Measurements from ENCODE around the gene FOXF1. TPM values are rescaled to one million over a fixed set of nuclear protein-coding genes. Genes with fewer than 3 reads are reported as not detected.

Gene FOXF1
- total and polyA plus RNA-seq, 7 experiments from 2014 or later, result not detected

DNA sequence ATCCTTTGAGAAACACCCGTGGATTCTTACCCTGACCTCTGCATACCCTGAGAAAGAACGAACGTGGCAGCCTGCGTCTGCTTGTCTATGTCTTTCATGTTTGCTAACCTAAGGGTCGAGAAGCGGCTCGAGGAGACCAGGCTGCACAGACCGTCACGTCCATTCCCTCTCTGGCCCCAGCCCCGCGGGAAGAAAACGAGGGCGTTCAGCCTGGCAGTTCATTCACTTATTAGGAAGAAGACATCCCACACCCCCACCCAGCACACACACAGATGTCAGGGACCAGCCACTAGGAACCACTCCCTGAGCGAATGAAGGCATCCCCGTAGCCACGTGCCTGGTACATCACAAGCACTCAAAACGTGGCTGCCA is 45.4 kb downstream of the FOXF1 start:
- H3K4me1 ChIP-seq (ENCODE audit: control insufficient read depth in 2 of 2, insufficient read depth in 2 of 2, low read length in 2 of 2), result peaks cover 0 to 5% of the 10 kb centered on the region in 2 donors
- H3K4me3 ChIP-seq (ENCODE audit: low read length), result peak overlapping the region; percentile 96
- no peaks in the 10 kb centered on the region for H3K9me3 ChIP-seq (ENCODE audit: control insufficient read depth in 2 of 3, low read length in 3 of 3)
- ChIA-PET CTCF (interaction anchor here (1.3 kb wide), 1 partner anchor 9 kb away, joined by 3 read pairs; no protein-coding TSS in a partner anchor), POLR2A (interaction anchor here (0.9 kb wide), 1 partner anchor 9 kb away, joined by 4 read pairs; no protein-coding TSS in a partner anchor)
- H3K9me3 Mint-ChIP-seq, result peaks cover 0 to 5% (median 0%) of the 10 kb centered on the region in 11 donors
- peak overlapping the region; percentile 92 to 98 (median 97) for H3K27ac Mint-ChIP-seq
- intact Hi-C loops (cut with micrococcal nuclease), result loop anchor here in 1 of 2 donors (1.0 to 2.0 kb wide), 2 partner anchors 8 to 833 kb away; no protein-coding TSS in a partner anchor
- DNase-seq (no peak), ATAC-seq (no peak)
- H3K36me3 Mint-ChIP-seq, result peaks cover 0 to 15% (median 5%) of the 10 kb centered on the region in 5 donors
- H3K27ac ChIP-seq (ENCODE audit: low read depth, low read length), result peak overlapping the region; percentile 96
- peak overlapping the region; percentile 79 to 96 (median 94) for H3K4me3 Mint-ChIP-seq
- peaks cover 8 to 36% (median 35%) of the 10 kb centered on the region in 7 donors for H3K4me1 Mint-ChIP-seq
- H3K36me3 ChIP-seq (ENCODE audit: control insufficient read depth in 2 of 3, insufficient read depth in 3 of 3, low read length in 3 of 3), result peaks cover 0 to 6% (median 0%) of the 10 kb centered on the region in 3 experiments
- no peaks in the 10 kb centered on the region for H3K27me3 ChIP-seq (ENCODE audit: control insufficient read depth in 2 of 2, insufficient read depth in 2 of 2, low read length in 2 of 2)
- peaks cover 0 to 12% (median 7%) of the 10 kb centered on the region in 5 donors for H3K27me3 Mint-ChIP-seq

DNA sequence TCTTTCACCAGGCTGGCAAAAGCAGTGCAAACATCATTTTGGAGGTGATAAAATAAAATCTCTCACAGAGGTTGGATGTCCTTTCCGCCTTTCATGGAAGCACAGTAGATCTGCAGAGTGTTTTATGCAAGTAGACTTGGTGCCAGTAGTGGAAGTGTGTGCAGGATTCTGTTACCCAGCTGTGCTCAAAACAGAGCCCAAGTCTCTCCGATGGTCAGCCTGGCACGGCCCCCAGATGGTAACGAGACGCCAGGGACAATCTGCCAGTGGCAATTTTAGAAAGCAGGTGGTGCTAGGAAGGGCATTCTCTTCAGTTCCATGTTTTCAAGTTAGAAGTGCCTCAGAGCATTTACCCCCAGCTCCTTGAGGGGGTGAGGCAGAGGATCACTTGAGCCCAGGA is 46.2 kb downstream of the FOXF1 start:
- ChIA-PET CTCF (interaction anchor here (0.6 kb wide), 2 partner anchors 38 to 565 kb away, joined by 3 read pairs; no protein-coding TSS in a partner anchor), POLR2A (interaction anchor here (1.4 kb wide), 1 partner anchor 48 kb away, joined by 3 read pairs; no protein-coding TSS in a partner anchor)
- DNase-seq (no peak), ATAC-seq (no peak)
- peaks cover 0 to 5% (median 0%) of the 10 kb centered on the region in 11 donors for H3K9me3 Mint-ChIP-seq
- H3K4me3 Mint-ChIP-seq, result peak overlapping the region in 6 of 10 donors; percentile 91 to 96 (median 94)
- peaks cover 0 to 15% (median 7%) of the 10 kb centered on the region in 5 donors for H3K27me3 Mint-ChIP-seq
- Histone ChIP-seq H3K9me3 (ENCODE audit: control insufficient read depth in 2 of 3, low read length in 3 of 3) (no peaks in the 10 kb centered on the region), H3K36me3 (ENCODE audit: control insufficient read depth in 2 of 3, insufficient read depth in 3 of 3, low read length in 3 of 3) (peaks cover 0 to 5% (median 0%) of the 10 kb centered on the region in 3 experiments), H3K27ac (ENCODE audit: low read depth, low read length) (no peak overlapping the region), H3K27me3 (ENCODE audit: control insufficient read depth in 2 of 2, insufficient read depth in 2 of 2, low read length in 2 of 2) (no peaks in the 10 kb centered on the region), H3K4me3 (ENCODE audit: low read length) (no peak overlapping the region), H3K4me1 (ENCODE audit: control insufficient read depth in 2 of 2, insufficient read depth in 2 of 2, low read length in 2 of 2) (peaks cover 0 to 5% of the 10 kb centered on the region in 2 donors)
- intact Hi-C loops (cut with micrococcal nuclease), result no loop called here
- H3K4me1 Mint-ChIP-seq, result peaks cover 8 to 36% (median 32%) of the 10 kb centered on the region in 7 donors
- peaks cover 0 to 12% (median 5%) of the 10 kb centered on the region in 5 donors for H3K36me3 Mint-ChIP-seq
- H3K27ac Mint-ChIP-seq, result peak overlapping the region in 1 of 9 donors; percentile 98

DNA sequence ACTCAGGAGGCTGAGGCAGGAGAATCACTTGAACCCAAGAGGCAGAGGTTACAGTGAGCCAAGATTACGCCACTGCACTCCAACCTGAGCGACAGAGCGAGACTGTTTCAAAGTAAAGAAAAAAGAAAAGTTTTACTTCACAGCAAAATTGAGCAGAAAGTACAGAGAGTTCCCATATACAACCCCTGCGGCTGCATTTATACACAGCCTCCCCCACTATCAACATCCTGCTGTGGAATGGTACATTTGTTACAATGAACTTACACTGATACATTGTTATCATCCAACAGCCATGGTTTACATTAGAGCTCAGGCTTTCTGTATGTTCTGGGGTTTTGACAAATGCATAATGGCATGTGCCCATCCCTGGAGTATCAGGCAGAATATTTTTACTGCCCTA is 47.3 kb downstream of the FOXF1 start:
- H3K27me3 ChIP-seq (ENCODE audit: control insufficient read depth in 2 of 2, insufficient read depth in 2 of 2, low read length in 2 of 2), result no peaks in the 10 kb centered on the region
- Mint-ChIP-seq H3K36me3 (peaks cover 0 to 10% (median 2%) of the 10 kb centered on the region in 5 donors), H3K27me3 (peaks cover 7 to 21% (median 12%) of the 10 kb centered on the region in 5 donors), H3K27ac (peak overlapping the region in 1 of 9 donors; percentile 7), H3K4me1 (peaks cover 7 to 31% (median 22%) of the 10 kb centered on the region in 7 donors), H3K4me3 (no peak overlapping the region), H3K9me3 (peaks cover 0 to 5% (median 0%) of the 10 kb centered on the region in 11 donors)
- no peak for DNase-seq
- H3K36me3 ChIP-seq (ENCODE audit: control insufficient read depth in 2 of 3, insufficient read depth in 3 of 3, low read length in 3 of 3), result peaks cover 0 to 5% (median 0%) of the 10 kb centered on the region in 3 experiments
- ATAC-seq, result no peak
- POLR2A ChIA-PET, result interaction anchor here (1.4 kb wide), 1 partner anchor 47 kb away, joined by 3 read pairs; no protein-coding TSS in a partner anchor
- intact Hi-C loops (cut with micrococcal nuclease), result no loop called here
- H3K27ac ChIP-seq (ENCODE audit: low read depth, low read length), result no peak overlapping the region
- CTCF ChIA-PET, result no interaction called here
- peaks cover 0 to 5% of the 10 kb centered on the region in 2 donors for H3K4me1 ChIP-seq (ENCODE audit: control insufficient read depth in 2 of 2, insufficient read depth in 2 of 2, low read length in 2 of 2)
- H3K4me3 ChIP-seq (ENCODE audit: low read length), result no peak overlapping the region
- no peaks in the 10 kb centered on the region for H3K9me3 ChIP-seq (ENCODE audit: control insufficient read depth in 2 of 3, low read length in 3 of 3)

DNA sequence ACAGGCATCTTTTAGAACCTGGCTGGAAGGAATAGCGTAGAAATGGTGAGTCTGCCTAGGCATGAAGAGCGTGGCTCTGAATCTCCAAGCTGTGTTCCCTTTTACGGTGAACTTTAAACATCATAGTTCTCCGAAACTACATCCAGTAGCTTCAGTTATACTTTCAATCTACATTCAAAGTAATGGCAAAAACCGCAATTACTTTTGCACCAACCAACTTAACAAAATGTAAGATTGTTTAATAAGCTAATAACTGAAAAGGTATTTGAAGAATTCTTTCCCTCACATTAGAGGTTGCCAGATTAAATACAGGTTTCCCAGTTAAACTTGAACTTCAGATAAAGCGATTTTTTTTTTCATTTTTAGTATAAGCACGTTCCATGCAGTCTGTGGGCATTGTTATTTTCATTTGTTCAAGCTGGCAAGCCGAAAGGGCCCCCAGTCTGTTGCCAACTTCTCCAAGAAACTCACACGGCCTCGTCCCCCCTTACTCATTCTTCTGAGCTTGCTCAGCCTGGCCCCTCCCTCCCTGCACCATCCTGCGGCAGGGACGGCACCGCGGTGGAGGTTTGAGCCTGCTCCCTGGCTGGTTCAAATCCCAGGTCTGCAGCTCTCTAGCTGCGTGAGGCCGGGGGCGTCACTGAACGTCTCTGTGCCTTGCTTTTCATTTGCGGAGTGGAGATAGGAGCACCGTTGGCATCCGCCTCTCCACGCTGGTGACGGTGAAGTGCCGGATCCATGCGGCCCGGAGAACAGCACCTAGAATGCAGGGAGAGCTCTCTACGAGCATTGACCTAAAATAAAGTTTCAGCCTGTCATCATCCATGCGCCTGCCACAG is 48.2 kb downstream of the FOXF1 start:
- H3K36me3 Mint-ChIP-seq, result peaks cover 0 to 7% (median 0%) of the 10 kb centered on the region in 5 donors
- H3K4me1 Mint-ChIP-seq, result peaks cover 6 to 29% (median 21%) of the 10 kb centered on the region in 7 donors
- peaks cover 0 to 5% (median 0%) of the 10 kb centered on the region in 11 donors for H3K9me3 Mint-ChIP-seq
- Histone ChIP-seq H3K4me3 (ENCODE audit: low read length) (no peak overlapping the region), H3K27me3 (ENCODE audit: control insufficient read depth in 2 of 2, insufficient read depth in 2 of 2, low read length in 2 of 2) (peaks cover 0 to 3% of the 10 kb centered on the region in 2 donors), H3K4me1 (ENCODE audit: control insufficient read depth in 2 of 2, insufficient read depth in 2 of 2, low read length in 2 of 2) (peaks cover 0 to 5% of the 10 kb centered on the region in 2 donors), H3K9me3 (ENCODE audit: control insufficient read depth in 2 of 3, low read length in 3 of 3) (no peaks in the 10 kb centered on the region), H3K36me3 (ENCODE audit: control insufficient read depth in 2 of 3, insufficient read depth in 3 of 3, low read length in 3 of 3) (peaks cover 0 to 5% (median 0%) of the 10 kb centered on the region in 3 experiments), H3K27ac (ENCODE audit: low read depth, low read length) (no peak overlapping the region)
- DNase-seq (no peak), ATAC-seq (no peak)
- CTCF ChIA-PET, result interaction anchor here (0.6 kb wide), 1 partner anchor 49 kb away, joined by 3 read pairs; no protein-coding TSS in a partner anchor
- no peak overlapping the region for H3K27ac Mint-ChIP-seq
- H3K27me3 Mint-ChIP-seq, result peaks cover 9 to 23% (median 17%) of the 10 kb centered on the region in 5 donors
- POLR2A ChIA-PET, result interaction anchor here (0.7 kb wide), 2 partner anchors 123 to 1078 kb away, joined by 3 read pairs; no protein-coding TSS in a partner anchor
- no peak overlapping the region for H3K4me3 Mint-ChIP-seq
- intact Hi-C loops (cut with micrococcal nuclease), result no loop called here

DNA sequence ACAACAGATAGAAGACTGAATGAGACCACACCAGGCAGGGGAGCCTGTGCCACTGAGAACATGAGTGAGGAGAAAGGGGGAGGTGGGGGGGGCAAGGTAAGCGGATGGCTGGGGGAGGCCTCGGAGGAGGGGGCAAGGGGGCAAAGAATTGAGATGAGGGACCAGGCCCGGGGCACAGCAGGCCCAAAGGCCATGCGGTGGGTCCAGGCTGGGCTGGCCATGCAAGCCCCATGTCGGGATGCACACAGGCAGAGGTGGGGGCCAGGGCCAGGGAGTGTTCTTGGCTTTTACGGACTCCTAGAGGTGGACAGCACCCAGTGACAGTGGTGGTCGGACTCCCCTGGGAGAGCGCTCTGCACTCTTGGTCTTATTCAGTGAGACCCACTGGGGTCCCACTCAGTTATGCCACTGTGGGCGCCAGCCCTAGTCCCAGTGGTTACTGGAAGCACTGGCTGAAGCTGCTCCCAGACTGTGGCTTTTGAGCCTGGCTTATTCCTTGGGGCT is 49.5 kb downstream of the FOXF1 start:
- Mint-ChIP-seq H3K4me1 (peaks cover 8 to 27% (median 21%) of the 10 kb centered on the region in 7 donors), H3K4me3 (no peak overlapping the region), H3K27me3 (peaks cover 22 to 34% (median 30%) of the 10 kb centered on the region in 5 donors), H3K27ac (no peak overlapping the region), H3K36me3 (no peaks in the 10 kb centered on the region), H3K9me3 (peaks cover 0 to 5% (median 0%) of the 10 kb centered on the region in 11 donors)
- DNase-seq (no peak), ATAC-seq (no peak)
- Histone ChIP-seq H3K27ac (ENCODE audit: low read depth, low read length) (no peak overlapping the region), H3K36me3 (ENCODE audit: control insufficient read depth in 2 of 3, insufficient read depth in 3 of 3, low read length in 3 of 3) (peaks cover 0 to 2% (median 0%) of the 10 kb centered on the region in 3 experiments), H3K4me1 (ENCODE audit: control insufficient read depth in 2 of 2, insufficient read depth in 2 of 2, low read length in 2 of 2) (peaks cover 5 to 8% of the 10 kb centered on the region in 2 donors), H3K4me3 (ENCODE audit: low read length) (no peak overlapping the region), H3K27me3 (ENCODE audit: control insufficient read depth in 2 of 2, insufficient read depth in 2 of 2, low read length in 2 of 2) (peaks cover 6 to 13% of the 10 kb centered on the region in 2 donors), H3K9me3 (ENCODE audit: control insufficient read depth in 2 of 3, low read length in 3 of 3) (no peaks in the 10 kb centered on the region)
- intact Hi-C loops (cut with micrococcal nuclease), result loop anchor here (5.0 to 10.0 kb wide), 6 partner anchors 38 to 1205 kb away; partner anchors contain the start of genes FBXO31 (in 1 of the 2) and KLHDC4 (in 1 of the 2)
- CTCF ChIA-PET, result no interaction called here
- POLR2A ChIA-PET, result no interaction called here

DNA sequence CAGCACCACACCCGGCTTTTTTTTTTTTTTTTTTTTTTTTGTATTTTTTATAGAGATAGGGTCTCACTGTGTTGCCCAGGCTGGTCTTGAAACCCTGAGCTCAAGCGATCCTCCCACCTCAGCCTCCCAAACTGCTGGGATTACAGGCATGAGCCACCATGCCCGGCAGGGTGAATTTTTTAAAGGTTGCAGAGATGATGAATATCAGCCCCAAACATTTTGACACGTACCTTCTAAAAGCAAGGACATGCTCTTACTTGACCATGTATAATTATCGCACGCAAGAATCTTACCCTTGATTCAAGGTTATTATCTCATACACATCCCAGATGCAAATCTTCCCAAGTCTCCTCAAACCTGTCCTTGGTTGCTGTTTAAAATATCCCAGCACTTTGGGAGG is 52.0 kb downstream of the FOXF1 start:
- H3K4me3 ChIP-seq (ENCODE audit: low read length), result no peak overlapping the region
- ChIA-PET CTCF (interaction anchor here (1.4 kb wide), 1 partner anchor 1074 kb away, joined by 3 read pairs; no protein-coding TSS in a partner anchor), POLR2A (interaction anchor here (0.7 kb wide), 1 partner anchor 36 kb away, joined by 3 read pairs; no protein-coding TSS in a partner anchor)
- H3K27ac Mint-ChIP-seq, result no peak overlapping the region
- peaks cover 36 to 47% (median 41%) of the 10 kb centered on the region in 5 donors for H3K27me3 Mint-ChIP-seq
- H3K9me3 Mint-ChIP-seq, result no peaks in the 10 kb centered on the region
- peak overlapping the region in 1 of 10 donors; percentile 26 for H3K4me3 Mint-ChIP-seq
- H3K36me3 Mint-ChIP-seq, result no peaks in the 10 kb centered on the region
- intact Hi-C loops (cut with micrococcal nuclease), result loop anchor here (2.0 to 10.0 kb wide), 7 partner anchors 40 to 1202 kb away; partner anchors contain the start of genes FBXO31 (in 1 of the 2) and KLHDC4 (in 1 of the 2)
- H3K4me1 ChIP-seq (ENCODE audit: control insufficient read depth in 2 of 2, insufficient read depth in 2 of 2, low read length in 2 of 2), result peaks cover 8 to 12% of the 10 kb centered on the region in 2 donors
- no peaks in the 10 kb centered on the region for H3K9me3 ChIP-seq (ENCODE audit: control insufficient read depth in 2 of 3, low read length in 3 of 3)
- peaks cover 14 to 20% of the 10 kb centered on the region in 2 donors for H3K27me3 ChIP-seq (ENCODE audit: control insufficient read depth in 2 of 2, insufficient read depth in 2 of 2, low read length in 2 of 2)
- DNase-seq (no peak), ATAC-seq (no peak)
- no peak overlapping the region for H3K27ac ChIP-seq (ENCODE audit: low read depth, low read length)
- no peaks in the 10 kb centered on the region for H3K36me3 ChIP-seq (ENCODE audit: control insufficient read depth in 2 of 3, insufficient read depth in 3 of 3, low read length in 3 of 3)
- peaks cover 10 to 34% (median 17%) of the 10 kb centered on the region in 7 donors for H3K4me1 Mint-ChIP-seq

Measured in naive thymus-derived CD4-positive, alpha-beta T cell (primary cell).